ENCODE measurements around the gene CAD.
A peak's percentile ranks its signal among the peaks of the same experiment; 100 is the strongest.

Gene CAD

GRCh38 chr2:27249159-27249890 is 32.2 kb downstream of the CAD start:
- no peak for TF ChIP-seq TAF1 (IDR thresholded peaks at IDR 0.05; ENCODE audit: low read depth, low read length)
- TF ChIP-seq POLR2A (IDR thresholded peaks at IDR 0.05; ENCODE audit: low read depth, low read length) = no peak
- TF ChIP-seq POLR2AphosphoS5 (IDR thresholded peaks at IDR 0.05; ENCODE audit: low read depth, low read length) = no peak
- no peak for TF ChIP-seq POU2F2 (IDR thresholded peaks at IDR 0.05; ENCODE audit: low read depth, low read length)
- no peak for TF ChIP-seq SPI1 (IDR thresholded peaks at IDR 0.05; ENCODE audit: low read depth, low read length)
- no peak for TF ChIP-seq PAX5 (IDR thresholded peaks at IDR 0.05; ENCODE audit: insufficient read depth, low read length, severe bottlenecking)
- no peak for DNase-seq (ENCODE audit: insufficient read length, low spot score)
- FAIRE-seq = no peak

GRCh38 chr2:27249891-27250651 is 32.9 kb downstream of the CAD start:
- FAIRE-seq (peak; percentile 13), DNase-seq (ENCODE audit: insufficient read length, low spot score) (peak; percentile 80)
- TF ChIP-seq SPI1 (IDR thresholded peaks at IDR 0.05; ENCODE audit: low read depth, low read length) (no peak), TAF1 (IDR thresholded peaks at IDR 0.05; ENCODE audit: low read depth, low read length) (no peak), POLR2A (IDR thresholded peaks at IDR 0.05; ENCODE audit: low read depth, low read length) (no peak), POU2F2 (IDR thresholded peaks at IDR 0.05; ENCODE audit: low read depth, low read length) (no peak), PAX5 (IDR thresholded peaks at IDR 0.05; ENCODE audit: insufficient read depth, low read length, severe bottlenecking) (no peak), POLR2AphosphoS5 (IDR thresholded peaks at IDR 0.05; ENCODE audit: low read depth, low read length) (no peak)

- DNase-seq (ENCODE audit: insufficient read length, low spot score) = no peak
- FAIRE-seq = no peak
- TF ChIP-seq POLR2AphosphoS5 (IDR thresholded peaks at IDR 0.05; ENCODE audit: low read depth, low read length) (no peak), TAF1 (IDR thresholded peaks at IDR 0.05; ENCODE audit: low read depth, low read length) (no peak), POU2F2 (IDR thresholded peaks at IDR 0.05; ENCODE audit: low read depth, low read length) (no peak)
Observed at GRCh38 chr2:27250652-27251379, 33.6 kb downstream of the CAD start.

- TF ChIP-seq SPI1 (IDR thresholded peaks at IDR 0.05; ENCODE audit: low read depth, low read length) (no peak), POLR2A (IDR thresholded peaks at IDR 0.05; ENCODE audit: low read depth, low read length) (no peak), PAX5 (IDR thresholded peaks at IDR 0.05; ENCODE audit: insufficient read depth, low read length, severe bottlenecking) (no peak), POLR2AphosphoS5 (IDR thresholded peaks at IDR 0.05; ENCODE audit: low read depth, low read length) (no peak), POU2F2 (IDR thresholded peaks at IDR 0.05; ENCODE audit: low read depth, low read length) (no peak), TAF1 (IDR thresholded peaks at IDR 0.05; ENCODE audit: low read depth, low read length) (no peak)
- DNase-seq (ENCODE audit: insufficient read length, low spot score) (no peak), FAIRE-seq (no peak)
Observed at GRCh38 chr2:27251766-27252165, 34.6 kb downstream of the CAD start.

- DNase-seq (ENCODE audit: insufficient read length, low spot score) = no peak
- no peak for TF ChIP-seq POU2F2 (IDR thresholded peaks at IDR 0.05; ENCODE audit: low read depth, low read length)
- TF ChIP-seq SPI1 (IDR thresholded peaks at IDR 0.05; ENCODE audit: low read depth, low read length) = no peak
- no peak for TF ChIP-seq PAX5 (IDR thresholded peaks at IDR 0.05; ENCODE audit: insufficient read depth, low read length, severe bottlenecking)
- TF ChIP-seq TAF1 (IDR thresholded peaks at IDR 0.05; ENCODE audit: low read depth, low read length) = no peak
- TF ChIP-seq POLR2A (IDR thresholded peaks at IDR 0.05; ENCODE audit: low read depth, low read length) = no peak
- TF ChIP-seq POLR2AphosphoS5 (IDR thresholded peaks at IDR 0.05; ENCODE audit: low read depth, low read length) = no peak
Observed at GRCh38 chr2:27255187-27255586, 38.0 kb downstream of the CAD start.

GRCh38 chr2:27255660-27256059 is 38.5 kb downstream of the CAD start:
- FAIRE-seq (no peak), DNase-seq (ENCODE audit: insufficient read length, low spot score) (no peak)
- TF ChIP-seq POLR2AphosphoS5 (IDR thresholded peaks at IDR 0.05; ENCODE audit: low read depth, low read length) (no peak), POLR2A (IDR thresholded peaks at IDR 0.05; ENCODE audit: low read depth, low read length) (no peak), PAX5 (IDR thresholded peaks at IDR 0.05; ENCODE audit: insufficient read depth, low read length, severe bottlenecking) (no peak), POU2F2 (IDR thresholded peaks at IDR 0.05; ENCODE audit: low read depth, low read length) (no peak), SPI1 (IDR thresholded peaks at IDR 0.05; ENCODE audit: low read depth, low read length) (no peak), TAF1 (IDR thresholded peaks at IDR 0.05; ENCODE audit: low read depth, low read length) (no peak)

More at GRCh38 chr2:27255187-27255586, 38.0 kb downstream of the CAD start:
- FAIRE-seq = no peak

GRCh38 chr2:27256855-27257454 is 39.8 kb downstream of the CAD start:
- TF ChIP-seq POLR2A (IDR thresholded peaks at IDR 0.05; ENCODE audit: low read depth, low read length) (no peak), PAX5 (IDR thresholded peaks at IDR 0.05; ENCODE audit: insufficient read depth, low read length, severe bottlenecking) (no peak)

GRCh38 chr2:27258051-27258450 is 40.9 kb downstream of the CAD start:
- no peak for TF ChIP-seq POLR2A (IDR thresholded peaks at IDR 0.05; ENCODE audit: low read depth, low read length)
- TF ChIP-seq POLR2AphosphoS5 (IDR thresholded peaks at IDR 0.05; ENCODE audit: low read depth, low read length) = no peak
- FAIRE-seq = no peak

More at GRCh38 chr2:27256855-27257454, 39.8 kb downstream of the CAD start:
- DNase-seq (ENCODE audit: insufficient read length, low spot score) = no peak
- FAIRE-seq = no peak

GRCh38 chr2:27261241-27261925 is 44.2 kb downstream of the CAD start:
- FAIRE-seq = no peak
- TF ChIP-seq SPI1 (IDR thresholded peaks at IDR 0.05; ENCODE audit: low read depth, low read length) (no peak), POLR2AphosphoS5 (IDR thresholded peaks at IDR 0.05; ENCODE audit: low read depth, low read length) (no peak), TAF1 (IDR thresholded peaks at IDR 0.05; ENCODE audit: low read depth, low read length) (no peak), PAX5 (IDR thresholded peaks at IDR 0.05; ENCODE audit: insufficient read depth, low read length, severe bottlenecking) (no peak), POLR2A (IDR thresholded peaks at IDR 0.05; ENCODE audit: low read depth, low read length) (no peak), POU2F2 (IDR thresholded peaks at IDR 0.05; ENCODE audit: low read depth, low read length) (no peak)

More at GRCh38 chr2:27258051-27258450, 40.9 kb downstream of the CAD start:
- no peak for DNase-seq (ENCODE audit: insufficient read length, low spot score)

More at GRCh38 chr2:27261241-27261925, 44.2 kb downstream of the CAD start:
- no peak for DNase-seq (ENCODE audit: insufficient read length, low spot score)

Measured in GM12891 (cell line).